Measurements from ENCODE around the gene CD244.

The CD244 gene

GRCh38 chr1:160814856-160815255 is 47.8 kb downstream of the CD244 start:
- H3K4me3 ChIP-seq (replicated peaks; ENCODE audit: low read depth, low read length): no peak overlapping the region
- DNase-seq (ENCODE audit: extremely low read depth, low read depth): no peak
- TF ChIP-seq CTCF (IDR thresholded peaks at IDR 0.05; ENCODE audit: low read depth, low read length, missing control alignments): no peak

GRCh38 chr1:160814316-160814715 is 48.4 kb downstream of the CD244 start:
- H3K4me3 ChIP-seq (replicated peaks; ENCODE audit: low read depth, low read length): no peak overlapping the region
- DNase-seq (ENCODE audit: extremely low read depth, low read depth): no peak
- TF ChIP-seq CTCF (IDR thresholded peaks at IDR 0.05; ENCODE audit: low read depth, low read length, missing control alignments): no peak

GRCh38 chr1:160813215-160813614 is 49.5 kb downstream of the CD244 start:
- no peak for TF ChIP-seq CTCF (IDR thresholded peaks at IDR 0.05; ENCODE audit: low read depth, low read length, missing control alignments)
- no peak overlapping the region for H3K4me3 ChIP-seq (replicated peaks; ENCODE audit: low read depth, low read length)
- no peak for DNase-seq (ENCODE audit: extremely low read depth, low read depth)

GRCh38 chr1:160811147-160811546 is 51.5 kb downstream of the CD244 start:
- DNase-seq (ENCODE audit: extremely low read depth, low read depth): no peak
- H3K4me3 ChIP-seq (replicated peaks; ENCODE audit: low read depth, low read length): no peak overlapping the region
- no peak for TF ChIP-seq CTCF (IDR thresholded peaks at IDR 0.05; ENCODE audit: low read depth, low read length, missing control alignments)

GRCh38 chr1:160810486-160810885 is 52.2 kb downstream of the CD244 start:
- no peak for DNase-seq (ENCODE audit: extremely low read depth, low read depth)
- H3K4me3 ChIP-seq (replicated peaks; ENCODE audit: low read depth, low read length): no peak overlapping the region
- TF ChIP-seq CTCF (IDR thresholded peaks at IDR 0.05; ENCODE audit: low read depth, low read length, missing control alignments): no peak

GRCh38 chr1:160808289-160808688 is 54.4 kb downstream of the CD244 start:
- no peak for TF ChIP-seq CTCF (IDR thresholded peaks at IDR 0.05; ENCODE audit: low read depth, low read length, missing control alignments)
- H3K4me3 ChIP-seq (replicated peaks; ENCODE audit: low read depth, low read length): no peak overlapping the region
- no peak for DNase-seq (ENCODE audit: extremely low read depth, low read depth)

- no peak overlapping the region for H3K4me3 ChIP-seq (replicated peaks; ENCODE audit: low read depth, low read length)
- TF ChIP-seq CTCF (IDR thresholded peaks at IDR 0.05; ENCODE audit: low read depth, low read length, missing control alignments): no peak
- no peak for DNase-seq (ENCODE audit: extremely low read depth, low read depth)
Observed at GRCh38 chr1:160807738-160808137, 54.9 kb downstream of the CD244 start.
